NCI-H774 (cell line): Measurements from ENCODE around the gene BRMS1.
A peak's percentile ranks its signal among the peaks of the same experiment; 100 is the strongest.

ENCODE experiments used
- DNase-seq: peaks from one replicate; lab custom pipeline; 2025; lab: John Stamatoyannopoulos, UW

BRMS1 gene

DNA sequence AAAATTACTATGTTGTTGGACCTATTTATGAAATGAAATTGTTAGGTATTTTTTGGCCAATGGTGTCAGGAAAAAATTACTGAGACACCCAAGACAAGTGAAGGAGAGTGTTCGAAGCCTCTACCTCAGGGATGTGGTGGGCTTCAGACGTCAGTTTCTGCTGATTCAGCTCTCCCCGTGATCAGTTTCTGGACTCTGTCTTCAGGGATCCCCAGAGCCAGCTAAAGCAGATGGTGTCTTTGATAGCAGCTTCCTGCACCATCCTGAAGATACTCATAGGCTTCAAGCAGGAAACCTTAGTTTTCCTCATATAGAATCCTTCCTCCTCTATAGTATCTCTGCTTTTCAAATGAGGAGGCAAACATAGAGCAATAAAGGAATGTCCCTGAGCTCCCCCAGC lies 35.4 kb downstream of the BRMS1 start:
- no peak for DNase-seq

DNA sequence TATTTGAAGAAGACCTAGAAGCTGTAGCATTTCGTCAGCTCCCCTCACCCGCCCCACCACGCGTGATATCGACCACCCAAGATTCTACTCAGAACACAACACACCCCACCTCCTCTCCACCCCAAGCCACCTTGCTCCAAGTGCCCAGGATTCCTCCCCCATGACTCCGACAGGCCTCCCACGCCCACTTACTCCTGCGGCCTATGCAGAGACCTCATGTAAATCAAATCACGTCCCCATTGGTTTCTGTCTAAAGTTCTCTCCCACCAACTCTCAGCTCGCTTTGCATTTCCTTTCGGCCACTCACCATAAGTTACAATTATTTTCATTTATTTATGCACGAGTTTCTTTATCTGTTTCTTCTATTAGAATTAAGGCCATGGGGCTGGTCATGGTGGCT lies 42.2 kb downstream of the BRMS1 start:
- no peak for DNase-seq

DNA sequence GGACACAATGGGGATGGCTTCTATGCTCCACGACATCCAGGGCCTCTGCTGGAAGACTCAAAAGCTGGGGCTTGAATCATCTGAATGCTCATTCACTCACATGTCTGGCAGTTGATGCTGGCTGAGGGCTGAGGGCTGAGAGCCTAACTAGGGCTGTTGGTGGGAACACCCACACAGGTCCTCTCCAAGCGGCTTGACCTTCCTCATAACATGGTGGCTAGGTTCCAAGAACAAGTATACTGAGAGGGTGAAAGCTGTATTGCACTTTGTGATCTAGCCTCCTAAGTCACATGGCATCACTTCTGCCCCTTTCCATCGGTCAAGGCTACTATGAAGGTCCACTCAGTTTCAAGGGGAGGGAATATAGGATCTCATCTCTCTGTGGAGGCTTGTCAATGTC lies 45.7 kb downstream of the BRMS1 start:
- DNase-seq, result no peak

DNA sequence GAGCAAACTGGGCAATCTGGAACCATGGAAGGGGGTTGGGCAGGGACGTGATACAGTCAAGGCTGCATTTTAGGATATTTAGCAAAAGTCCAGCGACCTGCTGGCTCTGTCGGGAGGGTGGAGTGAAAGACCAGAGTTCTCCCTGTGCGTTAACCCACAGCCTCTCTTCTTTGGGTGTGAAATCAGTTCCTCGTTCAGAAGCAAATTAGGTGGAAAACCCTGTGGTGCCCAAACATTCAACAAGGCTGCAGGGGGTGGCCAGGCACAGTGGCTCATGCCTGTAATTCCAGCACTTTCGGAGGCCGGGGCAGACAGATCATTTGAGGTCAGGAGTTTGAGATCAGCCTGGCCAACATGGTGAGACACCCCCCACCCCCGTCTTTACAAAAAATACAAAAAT lies 47.3 kb downstream of the BRMS1 start:
- DNase-seq, result no peak

DNA sequence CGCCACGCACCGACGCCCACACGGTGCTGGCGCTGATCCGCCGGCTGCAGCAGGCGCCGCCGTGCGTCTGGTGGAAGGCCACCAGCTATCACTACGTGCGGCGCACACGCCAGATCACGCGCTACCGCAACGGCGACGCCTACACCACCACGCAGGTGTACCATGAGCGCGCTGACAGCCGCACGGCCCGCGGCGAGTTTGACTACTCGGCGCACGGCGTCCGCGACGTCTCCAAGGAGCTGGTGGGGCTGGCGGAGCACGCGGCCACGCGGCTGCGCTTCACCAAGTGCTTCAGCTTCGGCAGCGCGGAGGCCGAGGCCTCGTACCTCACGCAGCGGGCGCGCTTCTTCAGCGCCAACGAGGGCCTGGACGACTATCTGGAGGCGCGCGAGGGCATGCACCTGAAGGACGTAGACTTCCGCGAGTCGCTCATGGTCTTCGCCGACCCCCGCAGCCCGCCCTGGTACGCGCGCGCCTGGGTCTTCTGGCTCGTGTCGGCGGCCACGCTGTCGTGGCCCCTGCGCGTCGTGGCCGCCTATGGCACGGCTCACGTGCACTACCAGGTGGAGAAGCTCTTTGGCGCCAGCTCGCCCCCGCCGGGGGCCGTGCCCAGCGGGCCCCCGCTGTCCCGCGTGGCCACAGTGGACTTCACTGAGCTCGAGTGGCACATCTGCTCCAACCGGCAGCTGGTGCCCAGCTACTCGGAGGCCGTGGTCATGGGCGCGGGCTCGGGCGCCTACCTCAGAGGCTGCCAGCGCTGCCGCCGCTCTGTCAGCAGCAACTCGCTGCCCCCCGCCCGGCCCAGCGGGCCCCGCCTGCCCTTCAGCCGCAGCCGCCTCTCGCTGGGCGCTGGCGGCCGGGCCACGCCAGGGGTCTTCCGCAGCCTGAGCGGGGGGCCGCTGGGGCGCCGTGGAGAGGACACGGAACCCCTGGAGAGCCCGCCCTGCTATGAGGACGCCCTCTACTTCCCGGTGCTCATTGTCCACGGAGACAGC lies 50.0 kb downstream of the BRMS1 start:
- DNase-seq, result no peak

DNA sequence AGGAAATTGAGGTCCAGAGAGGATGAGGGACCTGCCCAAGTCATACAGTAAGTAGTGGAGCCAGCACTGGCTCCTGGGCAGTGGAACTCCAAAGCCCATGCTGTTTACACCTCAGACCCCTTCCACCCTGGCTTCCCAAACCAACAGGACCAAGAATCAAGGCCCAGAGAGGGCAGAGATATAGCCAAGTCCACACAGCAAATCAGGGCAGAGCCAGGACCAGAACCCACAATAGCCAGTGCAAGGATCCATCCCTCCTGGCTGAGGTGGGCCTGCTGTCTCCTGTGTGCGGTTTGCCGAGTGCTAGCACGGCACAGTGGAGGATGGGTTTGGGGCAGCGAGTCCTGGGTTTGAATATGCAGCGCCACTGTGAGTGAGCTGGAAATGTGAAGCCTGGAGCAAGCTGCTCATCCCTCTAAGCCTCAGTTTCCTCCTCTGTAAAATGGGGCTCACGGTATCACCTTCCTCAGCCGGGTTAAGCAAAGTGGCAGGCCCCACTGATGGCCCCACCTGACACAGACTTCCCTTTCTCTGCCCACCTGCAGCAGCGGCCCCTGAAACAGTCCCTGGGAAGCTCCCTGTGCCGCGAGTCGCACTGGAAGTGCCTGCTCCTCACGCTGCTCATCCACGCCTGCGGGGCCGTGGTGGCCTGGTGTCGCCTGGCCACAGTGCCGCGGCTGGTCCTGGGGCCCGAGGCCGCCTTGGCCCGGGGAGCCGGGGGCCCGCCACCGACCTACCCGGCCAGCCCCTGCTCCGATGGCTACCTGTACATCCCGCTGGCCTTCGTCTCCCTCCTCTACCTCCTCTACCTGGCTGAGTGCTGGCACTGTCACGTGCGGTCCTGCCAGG lies 50.9 kb downstream of the BRMS1 start:
- DNase-seq, result no peak

DNA sequence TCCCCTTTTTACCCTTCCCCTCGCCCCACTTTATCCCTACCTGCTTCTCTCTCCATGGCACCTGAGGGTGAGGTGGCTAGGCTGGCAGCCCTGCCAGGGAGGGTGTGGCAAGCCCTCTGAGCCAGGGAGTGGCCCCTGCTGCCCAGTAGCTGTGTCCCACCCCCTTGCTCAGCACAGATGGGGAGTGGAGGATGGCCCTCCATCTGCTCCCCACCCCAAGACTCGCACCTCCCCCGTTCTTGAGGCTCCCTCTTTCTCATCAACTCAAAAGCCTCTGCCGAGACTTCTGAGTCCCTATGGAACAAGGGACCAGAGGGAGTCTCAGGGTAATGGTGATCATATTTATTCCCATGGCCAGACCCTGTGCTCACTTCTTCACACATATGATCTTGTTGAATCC lies 51.6 kb downstream of the BRMS1 start:
- no peak for DNase-seq

DNA sequence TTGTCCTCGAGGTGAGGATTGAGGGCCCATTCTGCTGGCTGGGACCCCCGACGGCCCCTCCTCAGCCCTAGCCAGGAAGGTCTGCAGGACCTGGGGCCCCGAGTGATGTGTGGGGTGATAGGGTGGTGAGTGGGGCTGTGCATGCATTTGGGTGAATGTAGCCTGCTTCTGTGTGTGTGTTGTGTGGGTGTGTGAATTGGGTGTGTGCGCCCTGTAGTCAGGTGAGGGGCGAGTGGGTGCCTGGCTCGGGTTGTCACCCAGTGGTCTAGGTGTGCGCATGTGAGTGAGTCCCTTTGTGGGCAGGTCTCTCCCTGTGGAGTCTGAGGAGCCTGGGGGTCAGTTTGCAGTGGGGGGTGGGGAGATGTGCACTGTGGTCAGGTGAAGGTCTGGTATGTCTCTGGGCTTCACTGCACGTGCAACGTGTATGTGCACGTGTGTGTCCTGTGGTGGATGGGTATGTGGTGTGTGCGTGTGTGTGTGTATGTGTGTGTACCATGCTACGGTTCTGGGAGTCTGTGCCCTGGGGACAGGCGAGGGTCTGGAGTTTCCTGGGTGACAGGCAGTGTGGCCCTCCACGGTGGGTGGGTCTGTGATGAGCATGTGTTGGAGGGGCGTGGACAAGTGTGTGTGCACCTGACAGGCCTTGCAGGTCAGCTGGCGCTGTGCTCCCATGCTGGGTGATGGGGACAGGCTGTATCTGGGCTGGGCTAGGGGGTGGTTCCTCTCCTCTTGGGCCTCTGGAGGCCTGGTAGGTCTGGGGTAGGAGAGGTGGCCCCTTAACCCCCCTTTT lies 52.2 kb downstream of the BRMS1 start:
- no peak for DNase-seq

DNA sequence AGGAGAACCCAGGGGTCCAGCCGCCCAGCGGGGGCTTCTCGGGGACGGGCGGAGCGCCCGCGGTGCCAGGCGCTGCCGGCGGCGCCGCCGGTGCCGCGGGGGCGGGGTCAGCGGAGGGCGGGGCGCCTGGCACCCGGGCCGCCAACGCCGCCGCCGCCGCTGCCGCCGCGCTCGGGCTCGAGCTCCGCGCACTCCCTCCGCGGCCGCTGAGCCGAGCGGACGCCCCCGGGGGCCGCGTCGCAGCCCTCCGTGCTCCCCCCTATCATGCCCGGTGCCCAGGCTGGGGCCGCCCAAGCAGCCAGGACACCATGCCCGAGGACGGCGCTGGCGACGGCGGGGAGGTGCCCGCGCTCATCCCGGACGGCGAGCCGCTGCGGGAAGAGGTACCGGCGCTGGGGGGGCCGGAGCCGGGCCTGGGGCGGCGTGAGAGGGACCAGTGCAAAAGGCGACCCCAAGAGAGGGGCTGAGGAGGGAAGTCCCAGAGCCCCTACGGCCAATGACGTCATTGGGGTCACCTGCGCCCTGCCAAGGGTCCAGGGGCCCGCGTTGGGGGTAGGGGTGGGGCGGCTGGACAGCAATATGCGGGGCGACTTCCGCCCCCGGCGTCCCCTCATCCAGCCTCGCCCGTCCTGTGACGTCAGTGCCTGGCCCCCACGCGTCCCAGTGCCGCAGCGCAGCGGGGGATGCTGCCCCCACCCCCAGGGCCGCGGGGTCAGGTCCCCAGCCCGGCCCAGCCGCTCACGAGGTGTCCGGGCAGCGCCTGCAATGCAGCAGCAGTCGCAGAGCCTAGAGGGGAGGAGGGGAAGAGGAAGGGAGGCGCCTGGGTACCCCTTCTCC lies 53.0 kb downstream of the BRMS1 start, which contains the start of gene TMEM151A:
Gene TMEM151A (plus strand): TSS at position 189 of the 837 bp plus-strand sequence. CDS start 120 bp downstream, at position 309.
- peak; percentile 24 for DNase-seq

DNA sequence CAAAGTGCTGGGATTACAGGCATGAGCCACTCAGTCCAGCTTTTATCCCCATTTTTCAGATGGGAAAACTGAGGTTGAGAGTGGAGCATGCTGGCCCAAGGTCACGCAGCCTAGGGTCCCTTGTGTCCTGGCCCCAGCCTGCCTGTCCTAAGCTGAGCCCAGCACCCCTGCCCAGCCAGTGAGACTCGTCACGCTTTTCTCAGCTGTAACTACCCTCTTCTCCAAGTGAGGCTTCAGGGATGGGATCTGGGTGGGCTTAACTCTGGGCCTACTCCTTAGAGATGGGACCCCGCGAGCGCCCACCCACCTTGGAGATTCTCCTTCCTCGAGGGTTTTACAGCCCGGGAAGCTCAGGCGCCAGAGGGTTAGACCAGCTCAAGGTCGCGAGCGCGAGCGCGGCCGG lies 53.6 kb downstream of the BRMS1 start:
- no peak for DNase-seq

DNA sequence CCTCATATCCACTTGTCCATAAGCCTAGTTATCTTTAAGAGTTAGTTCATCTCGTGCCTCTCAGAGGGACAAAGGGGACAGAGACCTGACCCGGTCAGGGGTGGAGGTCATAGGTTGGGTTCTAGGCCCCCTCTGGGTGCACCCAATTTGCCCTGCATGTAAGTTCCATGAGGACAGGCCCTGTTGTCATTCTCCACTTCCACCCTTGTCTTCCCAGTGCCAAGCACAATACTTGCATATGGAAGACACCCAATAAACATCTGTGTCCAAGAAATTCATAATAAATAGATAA lies 54.6 kb downstream of the BRMS1 start:
- DNase-seq, result no peak

DNA sequence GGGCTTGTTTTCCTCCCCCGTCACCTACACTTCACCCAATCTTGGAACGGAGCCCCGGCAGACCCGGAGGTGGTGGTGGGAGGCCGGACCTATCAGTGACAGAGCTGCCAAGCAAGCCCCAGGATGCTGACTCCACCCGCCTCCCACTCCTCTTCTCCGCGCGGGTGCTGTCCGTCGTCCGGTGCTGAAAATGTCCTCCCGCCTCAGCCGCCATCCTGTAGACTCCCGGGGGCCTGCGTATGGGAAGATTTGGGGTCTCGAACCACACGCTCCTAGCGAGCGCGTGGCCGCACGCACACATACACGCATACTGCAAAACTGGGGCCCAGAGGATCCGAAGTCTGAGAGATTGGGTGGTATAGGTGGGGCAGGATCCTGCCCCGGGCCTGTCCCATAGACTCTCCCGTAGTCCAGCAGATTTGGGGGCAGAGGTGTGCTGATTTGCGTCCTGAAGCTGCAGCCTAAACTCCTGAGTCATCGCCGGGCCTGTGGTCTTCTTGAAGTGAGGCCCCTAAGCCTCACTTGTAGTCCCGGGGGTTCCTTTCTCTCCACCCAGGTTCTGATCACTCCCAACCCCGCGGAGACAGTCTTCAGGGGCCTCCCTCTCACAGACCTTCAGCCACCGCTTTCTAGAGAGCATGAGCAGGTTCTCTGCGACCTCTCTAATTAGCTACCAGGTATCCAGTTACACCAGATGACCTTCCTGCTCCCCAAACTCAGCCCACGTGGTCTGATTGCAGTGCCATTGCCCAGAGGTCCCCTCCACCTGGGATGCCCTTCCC lies 55.2 kb downstream of the BRMS1 start:
- DNase-seq, result no peak

DNA sequence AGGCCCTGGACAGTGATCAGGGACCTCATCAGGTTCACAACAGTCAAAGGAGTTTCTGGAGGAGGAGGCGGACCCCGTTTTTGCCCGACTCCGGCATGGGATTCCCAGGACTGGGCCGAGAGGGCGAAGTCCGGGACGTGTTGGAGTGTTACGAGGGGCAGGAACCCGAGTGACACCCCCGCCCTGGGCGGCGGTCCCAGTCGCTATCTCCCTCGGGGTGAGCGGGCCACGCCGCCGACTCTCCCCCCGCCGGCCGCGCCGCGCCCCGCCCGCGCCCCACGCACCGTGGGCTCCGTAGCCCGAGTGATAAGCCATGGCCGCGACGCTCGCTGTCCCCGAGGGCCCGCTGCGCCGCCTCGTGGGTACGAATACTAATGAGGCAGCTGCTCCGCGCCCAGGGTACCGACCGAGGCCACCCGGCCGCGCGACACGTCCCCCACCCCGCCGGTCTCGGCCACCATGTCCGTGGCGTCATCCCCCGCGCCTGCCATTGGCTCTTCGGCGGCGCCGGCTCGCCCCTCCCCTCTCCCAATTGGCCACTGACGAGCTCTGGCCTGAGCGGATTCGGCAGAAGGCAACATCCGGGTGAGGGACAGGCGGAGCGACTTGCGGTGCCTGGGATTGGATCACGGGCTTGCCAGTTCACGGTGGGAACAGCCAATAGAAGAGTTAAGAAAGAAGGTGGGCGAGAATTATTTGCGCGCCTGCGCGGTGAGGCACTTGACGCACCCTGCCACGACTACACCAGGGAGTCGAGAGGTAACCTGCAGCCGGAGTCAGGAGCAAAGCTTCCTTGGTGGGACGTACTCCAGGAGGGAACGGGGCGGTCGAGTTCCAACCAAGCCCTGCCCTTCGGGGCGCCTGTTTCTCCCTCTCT lies 56.0 kb downstream of the BRMS1 start, which contains the start of gene YIF1A:
Gene YIF1A (minus strand): TSS at position 473 of the 877 bp plus-strand sequence. CDS start 158 bp downstream, at position 315.
- peak; percentile 99 for DNase-seq

DNA sequence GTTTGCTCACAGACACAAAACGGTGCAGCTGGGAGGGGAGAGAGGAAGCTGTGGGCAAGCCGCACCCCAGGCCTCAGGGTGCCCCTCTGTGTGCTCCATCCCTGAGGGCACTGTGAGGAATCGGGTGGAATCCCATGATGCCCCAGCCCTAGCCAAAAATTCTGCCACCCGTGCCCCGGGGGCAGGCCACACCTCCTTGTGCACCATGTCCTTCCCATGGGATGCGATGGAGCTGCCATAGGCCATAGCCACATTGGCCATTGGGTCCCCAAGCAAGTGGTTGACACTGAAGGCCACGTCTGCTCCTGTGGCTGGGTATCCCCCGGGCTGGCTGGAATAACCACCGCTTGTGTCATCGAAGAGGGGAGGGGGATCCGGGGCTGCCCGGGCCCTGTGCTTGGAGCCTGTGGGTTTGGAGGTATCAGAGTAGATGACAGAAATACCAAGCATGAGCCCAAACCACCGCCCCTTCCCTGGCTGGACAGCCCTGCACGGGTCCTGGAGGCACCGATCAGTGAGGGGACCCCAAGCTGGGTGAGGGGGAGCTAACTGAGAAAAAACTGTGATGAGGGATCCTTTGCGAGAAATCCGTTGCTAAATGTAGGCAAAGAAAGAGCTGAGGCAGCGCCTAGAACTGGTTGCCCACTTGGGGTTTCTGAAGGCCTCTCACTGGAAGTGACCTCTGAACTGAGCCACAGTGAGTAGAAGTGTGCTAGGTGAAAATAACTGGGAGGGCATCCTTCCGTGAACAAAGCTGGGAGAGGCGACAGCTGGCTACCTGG lies 56.8 kb downstream of the BRMS1 start:
- DNase-seq, result no peak
